Astrocyte (in vitro differentiated cells and primary cell): ENCODE measurements around the gene CBS. TPM values are rescaled to one million over a fixed set of nuclear protein-coding genes. Genes with fewer than 3 reads are reported as not detected.

Experiments
- DNase-seq: peaks from one replicate; pipeline ENCODE4 v3.0.0-alpha.2; 2010; ENCODE audit warnings: low read depth
- FAIRE-seq: peaks from 2 replicates; lab custom pipeline; 2011; peaks lifted over from hg19 to GRCh38; lab: Jason Lieb, UNC
- H2AFZ ChIP-seq: 2 replicates; pipeline ENCODE4 v1.6.0; 2012; ENCODE audit warnings: low read depth, low read length, inconsistent platforms
- H3K27ac ChIP-seq: 2 replicates; pipeline ENCODE4 v1.5.1; 2011; ENCODE audit warnings: low read depth, low read length, inconsistent platforms
- H3K27me3 ChIP-seq: 2 replicates; pipeline ENCODE4 v1.6.0; 2011; ENCODE audit warnings: low read length, inconsistent platforms; ENCODE audit not compliant: insufficient read depth
- H3K36me3 ChIP-seq: 2 replicates; pipeline ENCODE4 v1.5.1; 2011; ENCODE audit warnings: low read length, inconsistent platforms; ENCODE audit not compliant: insufficient read depth
- H3K4me1 ChIP-seq: 2 replicates; pipeline ENCODE4 v1.5.1; 2011; ENCODE audit warnings: low read length, inconsistent platforms; ENCODE audit not compliant: insufficient read depth
- H3K4me2 ChIP-seq: 2 replicates; pipeline ENCODE4 v1.6.0; 2012; ENCODE audit warnings: low read length, inconsistent platforms
- H3K4me3 ChIP-seq: 2 replicates; pipeline ENCODE4 v1.5.1; 2011; ENCODE audit warnings: low read depth, mild to moderate bottlenecking, low read length, inconsistent platforms; ENCODE audit not compliant: insufficient read depth
- H3K79me2 ChIP-seq: 2 replicates; pipeline ENCODE4 v1.6.0; 2012; ENCODE audit warnings: mild to moderate bottlenecking, low read length, inconsistent platforms; ENCODE audit not compliant: insufficient read depth
- H3K9ac ChIP-seq: 2 replicates; pipeline ENCODE4 v1.6.0; 2012; ENCODE audit warnings: mild to moderate bottlenecking, low read length, inconsistent platforms
- H3K9me3 ChIP-seq: 2 replicates; pipeline ENCODE4 v1.5.1; 2012; ENCODE audit warnings: low read depth, mild to moderate bottlenecking, low read length, inconsistent platforms; ENCODE audit not compliant: insufficient read depth
- H4K20me1 ChIP-seq: 2 replicates; pipeline ENCODE4 v1.6.0; 2012; ENCODE audit warnings: low read length, inconsistent platforms; ENCODE audit not compliant: insufficient read depth
- H3K27ac Mint-ChIP-seq: one replicate; pipeline ENCODE4 v1.8.0; 2021; ENCODE audit warnings: mild to moderate bottlenecking, mixed read lengths; ENCODE audit not compliant: unreplicated experiment
- H3K27me3 Mint-ChIP-seq: one replicate; pipeline ENCODE4 v1.8.0; 2021; ENCODE audit warnings: low read depth, mixed read lengths; ENCODE audit not compliant: unreplicated experiment
- H3K36me3 Mint-ChIP-seq: one replicate; pipeline ENCODE4 v1.8.0; 2021; ENCODE audit warnings: low read depth, mixed read lengths; ENCODE audit not compliant: unreplicated experiment
- H3K4me1 Mint-ChIP-seq: one replicate; pipeline ENCODE4 v1.8.0; 2021; ENCODE audit warnings: low read depth, mixed read lengths; ENCODE audit not compliant: unreplicated experiment
- H3K4me3 Mint-ChIP-seq: one replicate; pipeline ENCODE4 v1.8.0; 2021; ENCODE audit warnings: mild to moderate bottlenecking, moderate library complexity, mixed read lengths; ENCODE audit not compliant: unreplicated experiment
- H3K9me3 Mint-ChIP-seq: one replicate; pipeline ENCODE4 v1.8.0; 2021; ENCODE audit warnings: mild to moderate bottlenecking, mixed read lengths; ENCODE audit not compliant: unreplicated experiment
- CTCF ChIP-seq: IDR thresholded peaks from 2 replicates; pipeline ENCODE4 v1.5.1; 2011; ENCODE audit warnings: low read depth, mild to moderate bottlenecking, inconsistent platforms, low read length, moderate library complexity; ENCODE audit not compliant: insufficient read depth
- EZH2 ChIP-seq: IDR thresholded peaks from 2 replicates; pipeline ENCODE4 v1.6.1; 2012; ENCODE audit warnings: mild to moderate bottlenecking, low read length, inconsistent platforms; ENCODE audit not compliant: insufficient read depth
- total RNA-seq: library from RNA; stranded (reverse); gene quantifications from 2 replicates; pipeline ENCODE4 v1.2.1, GENCODE V29; 2021

CBS gene
- total RNA-seq, 1 donor from 2014 or later = 195 TPM

GRCh38 chr21:43020771-43021170, 54.9 kb downstream of the CBS start:
- Histone ChIP-seq H3K27me3 (no peaks in the 10 kb centered on the region), H3K9ac (no peak overlapping the region), H3K4me3 (no peak overlapping the region), H2AFZ (no peak overlapping the region), H3K4me2 (no peak overlapping the region), H3K9me3 (no peaks in the 10 kb centered on the region), H3K4me1 (peaks cover 7% of the 10 kb centered on the region), H3K36me3 (peaks cover 5% of the 10 kb centered on the region), H3K27ac (no peak overlapping the region), H4K20me1 (no peaks in the 10 kb centered on the region), H3K79me2 (no peaks in the 10 kb centered on the region)
- Mint-ChIP-seq H3K27ac (peak overlapping the region; percentile 47), H3K36me3 (peaks cover 16% of the 10 kb centered on the region), H3K9me3 (no peaks in the 10 kb centered on the region), H3K4me3 (no peak overlapping the region), H3K4me1 (peaks cover 12% of the 10 kb centered on the region), H3K27me3 (peaks cover 2% of the 10 kb centered on the region)
- no peak for FAIRE-seq
- no peak for DNase-seq
- TF ChIP-seq EZH2 = no peak
- TF ChIP-seq CTCF = no peak

- Histone ChIP-seq H3K9me3 (no peaks in the 10 kb centered on the region), H3K27me3 (no peaks in the 10 kb centered on the region), H3K36me3 (peaks cover 5% of the 10 kb centered on the region), H3K27ac (no peak overlapping the region), H2AFZ (no peak overlapping the region), H3K4me1 (peaks cover 1% of the 10 kb centered on the region), H3K79me2 (no peaks in the 10 kb centered on the region), H4K20me1 (no peaks in the 10 kb centered on the region), H3K4me3 (no peak overlapping the region), H3K9ac (no peak overlapping the region), H3K4me2 (no peak overlapping the region)
- no peak for TF ChIP-seq CTCF
- TF ChIP-seq EZH2 = no peak
- Mint-ChIP-seq H3K4me1 (peaks cover 6% of the 10 kb centered on the region), H3K4me3 (no peak overlapping the region), H3K36me3 (peaks cover 19% of the 10 kb centered on the region), H3K27ac (no peak overlapping the region), H3K9me3 (no peaks in the 10 kb centered on the region), H3K27me3 (peaks cover 2% of the 10 kb centered on the region)
- FAIRE-seq (no peak), DNase-seq (no peak)
Observed at GRCh38 chr21:43020177-43020576, 55.5 kb downstream of the CBS start.

GRCh38 chr21:43018519-43018918, 57.1 kb downstream of the CBS start:
- no peak for TF ChIP-seq EZH2
- no peak for TF ChIP-seq CTCF
- no peak overlapping the region for H3K9ac ChIP-seq
- H3K27me3 ChIP-seq = no peaks in the 10 kb centered on the region
- no peak overlapping the region for H3K27ac ChIP-seq
- H3K4me3 ChIP-seq = no peak overlapping the region
- Mint-ChIP-seq H3K4me1 (no peaks in the 10 kb centered on the region), H3K36me3 (peaks cover 21% of the 10 kb centered on the region), H3K4me3 (no peak overlapping the region), H3K27me3 (peaks cover 2% of the 10 kb centered on the region), H3K27ac (no peak overlapping the region), H3K9me3 (no peaks in the 10 kb centered on the region)
- FAIRE-seq = no peak
- no peaks in the 10 kb centered on the region for H4K20me1 ChIP-seq
- no peak for DNase-seq
- no peaks in the 10 kb centered on the region for H3K79me2 ChIP-seq
- H3K4me2 ChIP-seq = no peak overlapping the region
- H2AFZ ChIP-seq = no peak overlapping the region
- no peaks in the 10 kb centered on the region for H3K9me3 ChIP-seq
- H3K4me1 ChIP-seq = no peaks in the 10 kb centered on the region
- peaks cover 3% of the 10 kb centered on the region for H3K36me3 ChIP-seq
